ENCODE measurements around the gene WNT1.

The WNT1 gene

GRCh38 chr12:48969833-48970701 is 8.1 kb upstream of the WNT1 start:
- no peak for TF ChIP-seq GATA2 (IDR thresholded peaks at IDR 0.05; ENCODE audit: low read depth, low read length)
- TF ChIP-seq GATA3 (IDR thresholded peaks at IDR 0.05; ENCODE audit: low read depth, low read length): no peak

DNA sequence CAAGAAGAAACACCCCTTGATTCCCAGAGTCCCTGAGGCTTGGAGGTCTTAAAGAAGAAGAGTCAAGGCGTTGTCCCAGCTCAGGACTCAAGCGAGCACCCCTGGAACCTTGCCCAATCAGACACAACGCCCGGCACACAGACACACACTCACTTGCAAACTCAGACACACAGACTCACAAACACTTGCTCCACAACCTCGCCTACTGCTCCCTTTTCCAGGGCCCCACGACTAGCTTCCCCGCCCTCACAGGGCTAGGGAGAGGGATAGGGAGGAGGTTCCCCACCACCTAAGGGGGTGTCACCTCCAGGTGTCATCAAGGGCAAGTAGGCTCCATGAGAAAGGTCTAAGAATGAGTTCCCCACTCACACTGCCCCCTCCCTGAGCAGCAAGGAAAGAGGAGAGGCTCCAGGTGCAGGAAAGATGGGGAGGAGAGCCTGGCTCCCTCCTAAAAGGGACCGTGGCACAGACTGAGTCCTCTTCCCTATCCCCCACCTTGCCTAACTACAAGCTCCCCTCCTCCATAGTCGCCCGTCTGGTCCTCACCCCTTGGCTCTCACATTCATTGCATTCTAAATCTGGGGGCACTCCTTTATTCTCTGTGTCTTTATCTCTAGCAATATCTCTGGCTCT is 7.3 kb upstream of the WNT1 start:
- no peak for TF ChIP-seq GATA2 (IDR thresholded peaks at IDR 0.05; ENCODE audit: low read depth, low read length)
- TF ChIP-seq GATA3 (IDR thresholded peaks at IDR 0.05; ENCODE audit: low read depth, low read length): no peak

DNA sequence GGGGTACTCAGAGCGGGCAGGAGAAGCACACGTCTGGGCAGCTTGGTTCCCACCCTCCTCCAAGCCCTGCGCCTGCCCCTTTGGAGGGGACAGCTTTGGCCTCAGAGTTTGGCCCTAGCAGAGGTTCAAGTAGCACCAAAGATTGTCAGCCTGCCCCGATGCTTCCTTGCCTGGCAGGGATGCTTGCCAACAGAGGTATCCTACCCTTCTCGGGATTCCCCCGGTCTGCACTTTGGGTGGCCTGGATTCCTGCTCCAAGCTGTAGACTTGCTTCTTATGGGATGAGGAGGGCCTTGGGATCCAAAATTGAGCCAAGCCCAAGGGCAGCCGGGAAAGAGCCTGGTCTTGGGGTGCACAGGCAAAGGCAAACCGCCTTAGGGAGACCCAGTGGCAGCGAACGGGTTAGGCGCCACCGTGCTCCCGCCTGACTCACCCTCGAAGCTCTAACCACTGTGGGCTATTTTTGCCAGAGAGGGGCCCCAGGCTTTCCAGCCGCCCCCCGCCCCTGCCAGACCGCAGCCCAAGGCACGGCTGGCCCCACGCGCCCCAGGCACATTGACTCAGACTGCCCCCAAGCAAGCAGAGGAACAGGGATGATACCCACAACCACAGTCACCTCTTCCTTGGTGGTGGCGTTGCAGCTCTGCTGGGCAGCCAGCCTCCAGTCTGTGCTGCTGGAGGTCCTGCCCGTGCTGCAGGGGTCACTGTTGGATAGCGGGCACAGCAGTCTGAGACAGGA is 5.7 kb upstream of the WNT1 start:
- TF ChIP-seq GATA3 (IDR thresholded peaks at IDR 0.05; ENCODE audit: low read depth, low read length) (no peak), GATA2 (IDR thresholded peaks at IDR 0.05; ENCODE audit: low read depth, low read length) (no peak)

GRCh38 chr12:48972952-48973483 is 5.1 kb upstream of the WNT1 start:
- TF ChIP-seq GATA3 (IDR thresholded peaks at IDR 0.05; ENCODE audit: low read depth, low read length): no peak
- no peak for TF ChIP-seq GATA2 (IDR thresholded peaks at IDR 0.05; ENCODE audit: low read depth, low read length)

- TF ChIP-seq GATA2 (IDR thresholded peaks at IDR 0.05; ENCODE audit: low read depth, low read length): no peak
- TF ChIP-seq GATA3 (IDR thresholded peaks at IDR 0.05; ENCODE audit: low read depth, low read length): no peak
Observed at GRCh38 chr12:48973531-48973930, 4.6 kb upstream of the WNT1 start.

DNA sequence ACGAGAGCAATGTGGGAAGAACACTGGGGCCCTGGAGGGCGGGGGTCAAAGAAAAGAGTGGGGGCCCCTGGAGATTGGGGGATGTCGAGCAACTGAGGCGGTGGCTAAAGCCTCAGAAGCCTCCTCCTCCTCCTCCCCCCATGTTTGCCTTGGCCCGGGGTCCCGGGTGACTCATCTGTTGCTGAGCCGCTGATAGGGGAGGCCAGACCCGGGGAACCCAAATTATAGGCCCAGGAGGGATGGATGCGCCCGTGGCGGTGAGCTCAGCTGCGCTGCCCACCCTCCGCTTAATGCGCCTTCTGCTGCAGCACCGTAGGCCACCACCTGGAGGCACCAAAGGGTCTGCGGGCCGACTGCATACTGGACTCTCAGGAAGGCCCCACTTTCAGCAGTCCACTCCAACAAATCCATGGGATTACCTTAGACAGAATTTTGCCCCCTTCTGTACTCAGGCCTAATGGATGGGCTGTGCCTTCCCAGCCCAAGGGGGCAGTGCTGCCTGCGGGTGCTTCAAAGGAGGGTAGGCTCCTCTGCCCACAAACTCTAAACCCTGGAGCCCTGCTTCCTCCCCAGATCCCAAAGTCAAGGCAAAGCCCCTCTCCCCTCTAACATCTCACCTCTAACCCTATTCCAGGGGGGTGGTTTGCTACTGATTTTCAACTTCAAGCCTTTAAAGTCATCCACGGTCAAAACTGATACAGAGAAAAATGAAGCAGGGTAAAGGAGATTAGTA is 4.0 kb upstream of the WNT1 start:
- no peak for TF ChIP-seq GATA3 (IDR thresholded peaks at IDR 0.05; ENCODE audit: low read depth, low read length)
- no peak for TF ChIP-seq GATA2 (IDR thresholded peaks at IDR 0.05; ENCODE audit: low read depth, low read length)

GRCh38 chr12:48977290-48978281 is 536 bp upstream of the WNT1 start:
- TF ChIP-seq GATA3 (IDR thresholded peaks at IDR 0.05; ENCODE audit: low read depth, low read length) (no peak), GATA2 (IDR thresholded peaks at IDR 0.05; ENCODE audit: low read depth, low read length) (no peak)

- TF ChIP-seq GATA3 (IDR thresholded peaks at IDR 0.05; ENCODE audit: low read depth, low read length) (no peak), GATA2 (IDR thresholded peaks at IDR 0.05; ENCODE audit: low read depth, low read length) (no peak)
Observed at GRCh38 chr12:48978741-48979601, 849 bp downstream of the WNT1 start.

DNA sequence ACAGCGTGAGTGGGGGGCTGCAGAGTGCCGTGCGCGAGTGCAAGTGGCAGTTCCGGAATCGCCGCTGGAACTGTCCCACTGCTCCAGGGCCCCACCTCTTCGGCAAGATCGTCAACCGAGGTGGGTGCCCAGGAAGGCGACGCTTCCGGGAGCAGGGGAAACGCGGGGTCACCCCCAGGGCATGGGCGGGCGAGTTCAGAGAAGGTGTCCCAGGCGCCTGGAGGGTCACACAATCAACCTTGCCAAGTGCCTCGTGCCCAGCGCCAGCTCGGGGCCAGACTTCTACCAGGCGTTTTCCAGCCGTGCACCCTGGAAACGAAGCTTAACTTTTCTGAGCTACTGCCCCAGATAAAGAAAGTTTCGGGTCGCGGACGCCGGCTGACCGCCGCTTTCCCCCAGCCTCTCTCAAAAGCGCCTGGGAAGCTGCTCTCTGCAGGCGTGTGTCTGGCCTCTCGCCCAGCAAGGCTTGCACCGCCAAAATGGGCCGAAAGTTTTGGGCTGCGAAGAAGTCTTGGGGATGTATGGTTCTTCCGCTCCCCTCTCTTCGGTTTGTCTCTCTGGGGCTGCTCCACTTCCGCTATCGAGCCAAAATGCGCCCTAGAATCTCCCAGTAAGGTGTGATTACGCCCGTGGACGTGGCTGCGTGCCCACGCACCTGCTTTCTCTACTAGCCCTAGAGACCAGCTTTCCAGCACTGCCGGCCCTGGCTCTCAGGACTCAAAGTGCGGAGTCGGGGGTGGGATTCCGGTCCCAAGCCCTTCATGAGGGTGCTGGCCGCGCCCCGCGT is 1.7 kb downstream of the WNT1 start:
- TF ChIP-seq GATA3 (IDR thresholded peaks at IDR 0.05; ENCODE audit: low read depth, low read length) (no peak), GATA2 (IDR thresholded peaks at IDR 0.05; ENCODE audit: low read depth, low read length) (no peak)

- no peak for TF ChIP-seq GATA2 (IDR thresholded peaks at IDR 0.05; ENCODE audit: low read depth, low read length)
- TF ChIP-seq GATA3 (IDR thresholded peaks at IDR 0.05; ENCODE audit: low read depth, low read length): no peak
Observed at GRCh38 chr12:48980389-48980952, 2.3 kb downstream of the WNT1 start.

Measured in SH-SY5Y (cell line).